ENCODE measurements around the gene DHRS12. TPM values are rescaled to one million over a fixed set of nuclear protein-coding genes. Genes with fewer than 3 reads are reported as not detected.

Gene DHRS12
- polyA plus RNA-seq, 1 experiment: 5.6 TPM

GRCh38 chr13:51770681-51771417, 33.1 kb downstream of the DHRS12 start:
- POLR2A ChIA-PET: no interaction called here
- TF ChIP-seq CTCF (IDR thresholded peaks at IDR 0.05; ENCODE audit: insufficient read depth, low read depth, low read length): no peak
- H3K4me3 ChIP-seq (ENCODE audit: low read depth, low read length): no peak overlapping the region
- no peak for DNase-seq (ENCODE audit: low read depth)
- CTCF ChIA-PET: no interaction called here
- H3K27me3 ChIP-seq (ENCODE audit: control insufficient read depth, insufficient read depth, low read length): peaks cover 4% of the 10 kb centered on the region; the same call in 1 of the 2 replicates
- no peaks in the 10 kb centered on the region; the same call in 1 of the 2 replicates for H3K36me3 ChIP-seq (ENCODE audit: control insufficient read depth, insufficient read depth, low read length)

DNA sequence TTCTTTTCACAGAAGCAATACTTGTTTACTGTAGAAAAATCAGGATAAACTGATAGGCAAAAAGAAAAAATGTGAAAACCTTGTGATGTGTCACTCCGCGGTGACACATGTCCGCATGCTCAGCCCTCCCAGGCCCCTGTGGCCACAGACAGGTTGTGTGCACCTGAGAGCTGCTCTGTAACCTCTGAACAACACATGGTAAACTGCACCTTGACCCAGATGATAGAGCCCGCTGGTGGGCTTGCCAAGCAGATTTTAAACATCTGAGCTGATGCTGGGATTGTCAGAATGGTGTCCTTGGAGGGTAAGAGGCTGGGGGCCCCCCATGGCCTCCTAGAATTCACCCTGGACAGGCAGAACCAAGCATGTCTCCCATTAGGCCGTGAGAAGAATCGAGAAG, 33.8 kb downstream of the DHRS12 start:
- Histone ChIP-seq H3K36me3 (ENCODE audit: control insufficient read depth, insufficient read depth, low read length) (no peaks in the 10 kb centered on the region; the same call in 1 of the 2 replicates), H3K4me3 (ENCODE audit: low read depth, low read length) (no peak overlapping the region), H3K27me3 (ENCODE audit: control insufficient read depth, insufficient read depth, low read length) (peaks cover 4% of the 10 kb centered on the region; the same call in 1 of the 2 replicates)
- no peak for DNase-seq (ENCODE audit: low read depth)
- no peak for TF ChIP-seq CTCF (IDR thresholded peaks at IDR 0.05; ENCODE audit: insufficient read depth, low read depth, low read length)
- ChIA-PET CTCF (no interaction called here), POLR2A (interaction anchor here (0.6 kb wide), 1 partner anchor 352 kb away, joined by 5 read pairs; no protein-coding TSS in a partner anchor)

DNA sequence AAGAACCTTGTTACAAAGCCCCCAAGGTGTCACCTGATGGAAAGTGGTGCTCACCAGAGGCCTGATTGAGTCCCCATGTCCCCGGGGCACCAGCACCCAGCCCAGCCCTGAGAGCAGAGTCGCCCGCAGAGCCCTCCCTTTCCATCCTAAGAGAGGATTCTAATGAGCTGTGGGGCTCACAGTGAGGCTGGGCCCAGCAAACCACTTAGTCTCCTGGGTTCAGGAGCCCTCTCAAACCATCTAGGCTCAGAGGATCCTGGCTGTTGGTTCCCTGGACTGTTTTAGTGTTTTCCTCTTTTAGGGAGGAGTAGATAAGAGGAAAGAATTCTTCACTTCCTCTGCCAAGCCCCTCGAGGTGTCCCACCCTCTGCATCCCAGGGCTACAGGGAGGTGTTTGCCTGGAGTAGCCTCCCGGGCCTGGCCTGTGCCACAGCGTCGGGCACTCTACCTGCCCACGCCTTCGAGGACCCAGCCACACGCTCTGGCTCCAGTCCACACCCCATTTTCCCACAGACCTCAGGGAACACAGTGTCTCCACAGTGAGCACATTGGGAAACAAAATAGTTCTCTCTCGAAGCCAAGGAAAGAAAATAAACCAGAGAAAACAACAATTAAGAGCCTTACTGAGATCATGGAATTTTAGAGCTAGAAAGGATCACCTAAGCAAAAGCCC, 34.4 kb downstream of the DHRS12 start:
- POLR2A ChIA-PET: interaction anchor here (0.6 kb wide), 1 partner anchor 352 kb away, joined by 5 read pairs; no protein-coding TSS in a partner anchor
- Histone ChIP-seq H3K36me3 (ENCODE audit: control insufficient read depth, insufficient read depth, low read length) (no peaks in the 10 kb centered on the region; the same call in 1 of the 2 replicates), H3K27me3 (ENCODE audit: control insufficient read depth, insufficient read depth, low read length) (peaks cover 4% of the 10 kb centered on the region; the same call in 1 of the 2 replicates), H3K4me3 (ENCODE audit: low read depth, low read length) (no peak overlapping the region)
- no peak for TF ChIP-seq CTCF (IDR thresholded peaks at IDR 0.05; ENCODE audit: insufficient read depth, low read depth, low read length)
- no peak for DNase-seq (ENCODE audit: low read depth)
- CTCF ChIA-PET: no interaction called here

DNA sequence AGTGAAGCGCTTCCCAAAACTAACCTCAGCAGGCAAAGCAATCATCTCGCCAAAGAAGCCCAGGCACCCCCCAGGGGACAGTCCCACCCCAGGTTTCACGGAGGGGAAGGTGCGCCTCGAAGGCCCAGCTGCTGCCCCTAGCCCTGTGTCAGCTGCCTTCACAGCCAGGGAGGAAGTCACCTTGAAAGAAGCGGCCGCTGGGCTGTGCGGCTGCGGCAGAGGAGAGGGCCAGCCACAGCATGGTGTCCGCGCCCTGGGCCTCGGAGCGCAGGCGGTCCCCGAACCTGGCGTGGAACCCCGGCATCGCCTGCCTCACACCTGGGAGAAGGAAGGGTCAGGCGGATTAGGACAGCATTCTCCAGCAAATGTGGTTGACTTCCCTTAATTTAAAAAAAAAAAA, 35.0 kb downstream of the DHRS12 start:
- TF ChIP-seq CTCF (IDR thresholded peaks at IDR 0.05; ENCODE audit: insufficient read depth, low read depth, low read length): no peak
- peaks cover 4% of the 10 kb centered on the region; the same call in 1 of the 2 replicates for H3K27me3 ChIP-seq (ENCODE audit: control insufficient read depth, insufficient read depth, low read length)
- ChIA-PET CTCF (no interaction called here), POLR2A (no interaction called here)
- H3K36me3 ChIP-seq (ENCODE audit: control insufficient read depth, insufficient read depth, low read length): no peaks in the 10 kb centered on the region; the same call in 1 of the 2 replicates
- DNase-seq (ENCODE audit: low read depth): no peak
- H3K4me3 ChIP-seq (ENCODE audit: low read depth, low read length): no peak overlapping the region

- CTCF ChIA-PET: no interaction called here
- no peak for TF ChIP-seq CTCF (IDR thresholded peaks at IDR 0.05; ENCODE audit: insufficient read depth, low read depth, low read length)
- H3K36me3 ChIP-seq (ENCODE audit: control insufficient read depth, insufficient read depth, low read length): no peaks in the 10 kb centered on the region; the same call in 1 of the 2 replicates
- peaks cover 1% of the 10 kb centered on the region; the same call in 1 of the 2 replicates for H3K27me3 ChIP-seq (ENCODE audit: control insufficient read depth, insufficient read depth, low read length)
- no peak overlapping the region for H3K4me3 ChIP-seq (ENCODE audit: low read depth, low read length)
- POLR2A ChIA-PET: no interaction called here
- no peak for DNase-seq (ENCODE audit: low read depth)
Observed at GRCh38 chr13:51768378-51768921, 35.5 kb downstream of the DHRS12 start.

Measured in BJ (cell line).